HG03108 (cell line): Measurements from ENCODE around the gene SRRM4.

Experiments used
- ATAC-seq: cut with Tn5 transposase; IDR thresholded peaks from one replicate; pipeline ENCODE4 v1.9.1; 2021; ENCODE audit warnings: moderate library complexity; ENCODE audit not compliant: unreplicated experiment

SRRM4 gene

GRCh38 chr12:119183942-119184695 lies 202.8 kb downstream of the SRRM4 start:
- ATAC-seq: no peak

GRCh38 chr12:119195256-119195655 lies 213.9 kb downstream of the SRRM4 start:
- no peak for ATAC-seq

- no peak for ATAC-seq
These were observed 217.1 kb downstream of the SRRM4 start for GRCh38 chr12:119198440-119198839.

DNA sequence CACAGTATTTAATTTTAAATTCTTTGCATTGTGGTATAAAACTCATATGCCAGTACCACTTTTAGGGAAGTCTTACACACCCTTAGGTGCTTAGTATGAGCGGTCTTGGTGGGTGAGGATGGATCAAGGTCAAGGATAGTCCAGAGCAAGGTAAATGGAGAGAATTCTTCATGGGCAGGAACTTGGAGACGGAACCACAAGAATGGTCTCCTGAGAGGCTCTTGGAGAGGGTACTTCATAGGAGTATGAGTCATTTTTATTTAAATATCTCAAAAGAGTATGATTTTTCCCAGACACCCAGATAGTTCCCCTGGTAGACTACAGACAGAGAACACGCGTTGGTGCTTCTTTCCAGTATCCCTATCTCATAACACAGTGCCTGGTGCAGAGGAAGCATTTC lies 219.3 kb downstream of the SRRM4 start:
- no peak for ATAC-seq

DNA sequence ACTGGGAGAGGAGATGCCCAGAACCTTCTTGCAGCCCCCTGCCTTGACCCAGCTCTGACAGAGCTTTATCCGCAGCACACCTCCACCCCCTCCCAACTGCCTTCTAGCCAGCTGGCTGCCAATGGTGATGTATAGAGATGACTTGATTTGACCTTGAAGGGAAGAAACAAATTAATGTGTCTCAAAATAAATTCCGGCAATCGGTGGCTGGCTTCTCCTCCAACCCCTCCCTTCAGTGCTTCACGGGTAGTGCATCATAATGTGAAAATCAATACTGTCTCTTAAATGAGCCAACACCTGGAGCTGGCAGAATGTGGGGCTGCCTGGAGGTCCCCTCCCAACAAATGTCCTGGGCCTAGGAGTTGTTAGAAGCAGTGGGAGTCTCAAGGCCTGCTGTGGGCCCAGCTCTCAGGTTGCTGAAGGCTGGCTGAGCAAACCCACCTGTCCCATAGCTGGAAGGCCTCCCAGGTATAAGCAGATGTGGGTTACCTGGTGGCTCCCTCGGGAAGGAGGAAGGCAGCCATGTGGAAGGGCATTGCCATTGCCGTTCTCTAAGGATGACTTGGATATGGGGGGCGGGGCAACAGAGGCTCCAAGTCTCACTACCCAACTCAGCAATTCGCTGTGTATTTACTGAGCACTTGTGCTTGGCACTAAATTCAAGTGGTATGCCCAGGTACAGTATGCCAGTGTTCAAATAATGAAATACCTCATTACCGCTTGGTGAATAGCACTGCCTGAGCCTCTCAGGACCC lies 220.6 kb downstream of the SRRM4 start:
- no peak for ATAC-seq

DNA sequence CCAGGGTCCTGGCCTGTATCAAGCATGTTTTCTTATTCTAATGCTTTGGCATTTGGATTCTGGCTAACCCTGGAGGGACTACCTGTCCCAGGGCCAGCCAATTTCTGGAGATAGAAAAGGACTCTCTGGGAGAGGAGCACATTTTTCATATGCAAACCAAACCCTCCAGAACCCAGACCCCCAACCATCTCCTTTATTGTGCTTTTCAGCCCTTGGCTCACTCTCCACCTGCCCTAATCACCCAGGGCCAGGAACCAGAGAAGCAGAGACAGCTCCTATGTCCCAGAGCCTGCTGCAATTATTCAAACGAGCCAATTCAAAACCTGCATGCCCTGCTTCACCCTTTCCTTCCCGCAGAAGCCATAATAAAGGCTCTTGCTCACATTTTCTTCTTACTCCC lies 221.2 kb downstream of the SRRM4 start:
- ATAC-seq: no peak

- ATAC-seq: no peak
These were observed 222.8 kb downstream of the SRRM4 start for GRCh38 chr12:119204131-119204530.

GRCh38 chr12:119204671-119205285 lies 223.4 kb downstream of the SRRM4 start:
- ATAC-seq: no peak

- ATAC-seq: no peak
These were observed 225.2 kb downstream of the SRRM4 start for GRCh38 chr12:119206348-119207062.

DNA sequence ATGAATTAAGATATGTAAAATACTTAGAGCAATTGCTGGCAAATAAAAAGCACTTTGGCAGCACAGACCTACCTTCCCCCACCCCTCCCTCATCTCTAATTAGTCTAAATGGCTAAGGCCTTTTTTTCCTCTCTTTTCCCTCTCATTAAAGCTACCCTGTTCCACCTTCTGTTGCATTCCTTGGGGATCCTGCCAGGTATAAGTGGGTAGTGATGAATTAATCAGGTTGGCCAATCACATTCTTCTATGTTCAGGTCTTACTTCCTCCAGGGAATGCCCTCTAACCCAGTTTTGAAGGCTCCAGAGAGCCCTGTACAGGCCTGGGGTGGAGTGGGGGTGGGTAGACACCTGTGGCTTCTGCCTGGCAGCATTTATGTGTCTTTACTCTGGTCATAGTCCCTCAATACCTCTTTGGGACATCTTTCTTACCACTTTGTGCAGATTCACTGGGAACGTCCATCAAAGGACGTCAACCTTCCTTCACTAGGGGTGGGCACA lies 225.8 kb downstream of the SRRM4 start:
- no peak for ATAC-seq

DNA sequence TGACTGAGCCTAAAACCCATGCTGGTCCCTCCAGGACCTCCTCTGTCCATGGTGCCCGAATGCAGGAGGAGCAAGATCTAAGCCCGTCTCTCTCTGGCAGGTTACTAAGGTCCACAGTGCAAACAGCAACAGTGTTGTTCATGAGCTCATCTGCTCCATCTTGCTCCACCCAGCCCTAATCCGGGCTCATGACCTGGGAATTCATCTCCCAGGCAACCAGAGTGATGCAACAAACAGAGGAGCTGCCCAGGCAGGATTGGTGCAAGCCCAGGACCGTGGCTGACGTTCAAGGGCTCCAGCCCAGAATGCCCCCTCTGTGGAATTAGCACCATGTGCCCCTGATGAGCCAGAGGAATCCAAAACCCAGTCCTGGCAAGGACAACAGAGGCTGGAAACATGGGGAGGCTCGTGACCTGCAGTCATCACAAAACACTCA lies 227.3 kb downstream of the SRRM4 start:
- no peak for ATAC-seq

DNA sequence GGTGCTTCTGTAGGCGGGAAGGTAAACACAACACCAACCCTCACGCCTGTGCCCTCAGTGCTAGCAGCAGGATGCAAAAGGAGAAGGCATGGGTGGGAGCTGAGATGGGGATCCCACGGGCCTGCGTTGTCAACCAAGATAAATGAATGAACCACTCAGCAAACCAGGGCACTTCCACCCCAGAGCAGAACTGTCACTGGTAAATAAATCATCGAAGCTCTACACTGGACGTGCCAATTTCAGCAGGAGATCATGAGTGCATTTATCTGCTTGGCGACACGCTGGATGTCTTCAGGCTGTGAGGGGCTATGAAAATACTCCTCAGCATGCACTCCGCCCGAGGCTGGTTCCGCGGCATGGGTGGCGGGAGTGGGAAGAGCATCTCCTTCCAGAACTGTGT lies 230.5 kb downstream of the SRRM4 start:
- ATAC-seq: no peak
